AG09319 (cell line): ENCODE data around the gene PADI2.

Experiments
- DNase-seq: peaks from one replicate; pipeline ENCODE4 v3.0.0-alpha.2; 2010; ENCODE audit warnings: low read depth; ENCODE audit errors: extremely low read depth
- CTCF ChIP-seq: IDR thresholded peaks from 2 replicates; pipeline ENCODE4 v1.5.1; 2011; ENCODE audit warnings: low read depth, mild to moderate bottlenecking, inconsistent platforms, low read length, moderate library complexity

Gene PADI2

GRCh38 chr1:17028662-17029188 is 90.5 kb downstream of the PADI2 start:
- no peak for TF ChIP-seq CTCF
- no peak for DNase-seq

DNA sequence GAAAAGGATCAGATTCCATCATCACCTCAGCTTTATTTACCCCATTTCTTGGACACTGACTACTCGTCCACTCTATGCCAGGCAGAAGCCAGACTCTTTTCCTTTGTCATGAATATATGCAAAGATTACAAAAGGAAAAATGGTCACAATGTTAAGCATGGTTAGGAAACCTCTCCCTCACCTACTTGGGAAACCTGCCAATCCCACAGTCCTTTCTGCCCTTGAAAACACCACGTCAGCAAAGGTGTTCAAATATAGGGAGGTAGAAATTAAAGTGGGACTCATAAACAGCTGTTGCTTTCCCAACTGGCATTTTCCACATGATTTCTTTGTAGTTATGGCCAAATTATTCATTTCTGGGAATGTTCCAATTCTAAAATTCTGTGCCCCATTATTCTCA is 91.4 kb downstream of the PADI2 start:
- no peak for TF ChIP-seq CTCF
- DNase-seq: no peak

GRCh38 chr1:17027403-17027802 is 91.8 kb downstream of the PADI2 start:
- TF ChIP-seq CTCF: no peak
- DNase-seq: peak; percentile 57

DNA sequence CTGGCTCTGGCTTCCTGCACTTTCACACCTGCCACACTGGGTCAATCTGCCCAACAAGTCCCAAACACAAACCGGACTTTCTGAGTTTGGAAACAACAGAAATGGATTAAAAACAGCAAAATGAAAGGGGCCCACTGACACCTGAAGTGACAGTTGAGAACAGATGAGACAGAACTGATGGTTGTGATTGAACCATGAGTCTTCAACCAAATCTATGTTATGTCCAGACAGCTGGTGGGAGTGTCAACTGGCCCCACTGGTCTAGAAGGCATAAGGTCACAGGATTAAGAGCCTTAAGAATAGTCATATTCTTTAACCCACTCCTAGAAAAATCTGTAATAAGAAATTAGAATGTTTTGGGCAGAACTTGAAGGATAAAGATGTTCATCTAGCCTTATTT is 94.5 kb downstream of the PADI2 start:
- no peak for DNase-seq
- TF ChIP-seq CTCF: no peak

- TF ChIP-seq CTCF: no peak
- DNase-seq: no peak
Measured at GRCh38 chr1:17023573-17023972, 95.7 kb downstream of the PADI2 start.

DNA sequence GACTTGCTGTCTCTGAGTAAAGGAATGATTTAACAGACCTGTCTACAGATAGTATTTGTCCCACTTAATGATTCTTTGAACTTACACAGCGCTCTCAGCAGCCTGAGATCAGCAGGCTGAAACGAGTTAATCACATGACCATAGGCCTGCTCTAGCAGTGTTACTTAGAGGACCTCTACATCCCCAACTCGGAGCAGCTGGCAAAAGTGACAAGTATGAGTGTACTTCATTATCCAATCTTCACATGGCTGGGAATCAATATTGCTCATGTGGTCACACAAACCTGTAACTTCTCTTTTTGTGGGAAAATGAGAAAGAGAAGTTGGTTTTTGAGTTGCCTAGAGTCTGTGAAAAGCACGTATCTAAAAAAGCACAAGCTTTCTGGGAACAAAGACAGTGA is 96.1 kb downstream of the PADI2 start:
- TF ChIP-seq CTCF: no peak
- DNase-seq: no peak

GRCh38 chr1:17021896-17022295 is 97.4 kb downstream of the PADI2 start:
- no peak for DNase-seq

More at GRCh38 chr1:17021896-17022295, 97.4 kb downstream of the PADI2 start:
- TF ChIP-seq CTCF: no peak
